ENCODE results near the gene HACL1. TPM values are rescaled to one million over a fixed set of nuclear protein-coding genes. Genes with fewer than 3 reads are reported as not detected.

The HACL1 gene
- total and polyA plus RNA-seq, 2 experiments from 2014 or later, result 21.6 to 23.0 TPM

DNA sequence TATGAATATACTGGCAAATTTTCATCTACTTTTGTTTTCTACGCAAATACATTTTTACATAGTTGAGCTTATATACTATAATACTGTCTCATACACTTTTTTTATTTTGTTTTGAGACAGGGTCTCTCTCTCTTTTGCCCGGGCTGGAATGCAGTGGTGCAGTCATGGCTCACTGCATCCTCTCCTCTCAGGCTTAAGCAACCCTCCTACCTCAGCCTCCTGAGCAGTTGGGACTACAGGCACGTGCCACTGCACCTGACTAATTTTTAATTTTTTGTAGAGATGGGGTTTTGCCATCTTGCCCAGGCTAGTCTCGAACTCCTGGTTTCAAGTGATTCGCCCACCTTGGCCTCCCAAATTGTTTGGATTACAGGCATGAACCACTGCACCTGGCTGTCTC, 25.9 kb downstream of the HACL1 start:
- WGBS (ENCODE audit: low lambda C conversion rate, missing lambda C conversion rate), result 94% methylated on average over 5 of the region's 5 CpGs
- H3K9me3 ChIP-seq (ENCODE audit: low read depth), result no peaks in the 10 kb centered on the region
- no peaks in the 10 kb centered on the region for H3K79me2 ChIP-seq
- no peak overlapping the region for H3K4me3 ChIP-seq
- H3K9me2 ChIP-seq (replicated peaks; ENCODE audit: insufficient read depth), result no peaks in the 10 kb centered on the region
- H3K27me3 ChIP-seq, result no peaks in the 10 kb centered on the region
- no peaks in the 10 kb centered on the region for H3K36me3 ChIP-seq (replicated peaks; ENCODE audit: insufficient read depth, low read depth)
- TF ChIP-seq EZH2phosphoT487 (IDR thresholded peaks at IDR 0.05; ENCODE audit: low read depth, severe bottlenecking, unreplicated experiment), result no peak
- no peak for TF ChIP-seq EZH2 (IDR thresholded peaks at IDR 0.05; ENCODE audit: borderline replicate concordance)
- TF ChIP-seq, protein P1, sequence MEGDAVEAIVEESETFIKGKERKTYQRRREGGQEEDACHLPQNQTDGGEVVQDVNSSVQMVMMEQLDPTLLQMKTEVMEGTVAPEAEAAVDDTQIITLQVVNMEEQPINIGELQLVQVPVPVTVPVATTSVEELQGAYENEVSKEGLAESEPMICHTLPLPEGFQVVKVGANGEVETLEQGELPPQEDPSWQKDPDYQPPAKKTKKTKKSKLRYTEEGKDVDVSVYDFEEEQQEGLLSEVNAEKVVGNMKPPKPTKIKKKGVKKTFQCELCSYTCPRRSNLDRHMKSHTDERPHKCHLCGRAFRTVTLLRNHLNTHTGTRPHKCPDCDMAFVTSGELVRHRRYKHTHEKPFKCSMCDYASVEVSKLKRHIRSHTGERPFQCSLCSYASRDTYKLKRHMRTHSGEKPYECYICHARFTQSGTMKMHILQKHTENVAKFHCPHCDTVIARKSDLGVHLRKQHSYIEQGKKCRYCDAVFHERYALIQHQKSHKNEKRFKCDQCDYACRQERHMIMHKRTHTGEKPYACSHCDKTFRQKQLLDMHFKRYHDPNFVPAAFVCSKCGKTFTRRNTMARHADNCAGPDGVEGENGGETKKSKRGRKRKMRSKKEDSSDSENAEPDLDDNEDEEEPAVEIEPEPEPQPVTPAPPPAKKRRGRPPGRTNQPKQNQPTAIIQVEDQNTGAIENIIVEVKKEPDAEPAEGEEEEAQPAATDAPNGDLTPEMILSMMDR (IDR thresholded peaks at IDR 0.05; ENCODE audit: poor library complexity), result no peak
- H3K27ac ChIP-seq, result no peak overlapping the region
- no peak for DNase-seq (ENCODE audit: low spot score)
- no peaks in the 10 kb centered on the region for H3K4me1 ChIP-seq (ENCODE audit: insufficient read depth)
- no peak overlapping the region for H2AFZ ChIP-seq
- no peaks in the 10 kb centered on the region for H4K20me1 ChIP-seq (ENCODE audit: insufficient read depth, poor library complexity, severe bottlenecking)
- H3K4me2 ChIP-seq, result no peak overlapping the region

GRCh38 chr3:15572138-15572537, 29.2 kb downstream of the HACL1 start:
- no peak overlapping the region for H3K4me2 ChIP-seq
- no peak overlapping the region for H2AFZ ChIP-seq
- no peak overlapping the region for H3K27ac ChIP-seq
- no peaks in the 10 kb centered on the region for H3K79me2 ChIP-seq
- no peaks in the 10 kb centered on the region for H3K36me3 ChIP-seq (replicated peaks; ENCODE audit: insufficient read depth, low read depth)
- TF ChIP-seq, protein P1 (IDR thresholded peaks at IDR 0.05; ENCODE audit: poor library complexity), result no peak
- TF ChIP-seq EZH2 (IDR thresholded peaks at IDR 0.05; ENCODE audit: borderline replicate concordance), result no peak
- no peak for TF ChIP-seq EZH2phosphoT487 (IDR thresholded peaks at IDR 0.05; ENCODE audit: low read depth, severe bottlenecking, unreplicated experiment)
- H3K9me2 ChIP-seq (replicated peaks; ENCODE audit: insufficient read depth), result no peaks in the 10 kb centered on the region
- no peak for DNase-seq (ENCODE audit: low spot score)
- H3K27me3 ChIP-seq, result no peaks in the 10 kb centered on the region
- no peaks in the 10 kb centered on the region for H4K20me1 ChIP-seq (ENCODE audit: insufficient read depth, poor library complexity, severe bottlenecking)
- no peaks in the 10 kb centered on the region for H3K9me3 ChIP-seq (ENCODE audit: low read depth)
- H3K4me3 ChIP-seq, result no peak overlapping the region
- H3K4me1 ChIP-seq (ENCODE audit: insufficient read depth), result no peaks in the 10 kb centered on the region
- 86% methylated on average over 4 of the region's 4 CpGs for WGBS (ENCODE audit: low lambda C conversion rate, missing lambda C conversion rate)

GRCh38 chr3:15563190-15563589, 38.2 kb downstream of the HACL1 start:
- H4K20me1 ChIP-seq (ENCODE audit: insufficient read depth, poor library complexity, severe bottlenecking), result no peaks in the 10 kb centered on the region
- no peaks in the 10 kb centered on the region for H3K79me2 ChIP-seq
- H3K27me3 ChIP-seq, result no peaks in the 10 kb centered on the region
- H3K4me2 ChIP-seq, result peak overlapping the region; percentile 25
- no peak for DNase-seq (ENCODE audit: low spot score)
- H3K27ac ChIP-seq, result peak overlapping the region; percentile 86
- TF ChIP-seq EZH2 (IDR thresholded peaks at IDR 0.05; ENCODE audit: borderline replicate concordance), result no peak
- TF ChIP-seq EZH2phosphoT487 (IDR thresholded peaks at IDR 0.05; ENCODE audit: low read depth, severe bottlenecking, unreplicated experiment), result no peak
- TF ChIP-seq, protein P1 (IDR thresholded peaks at IDR 0.05; ENCODE audit: poor library complexity), result no peak
- 81% methylated on average over 1 of the region's 1 CpG for WGBS (ENCODE audit: low lambda C conversion rate, missing lambda C conversion rate)
- no peak overlapping the region for H2AFZ ChIP-seq
- no peaks in the 10 kb centered on the region for H3K36me3 ChIP-seq (replicated peaks; ENCODE audit: insufficient read depth, low read depth)
- no peaks in the 10 kb centered on the region for H3K9me3 ChIP-seq (ENCODE audit: low read depth)
- no peak overlapping the region for H3K4me3 ChIP-seq
- no peaks in the 10 kb centered on the region for H3K9me2 ChIP-seq (replicated peaks; ENCODE audit: insufficient read depth)
- no peaks in the 10 kb centered on the region for H3K4me1 ChIP-seq (ENCODE audit: insufficient read depth)

- WGBS (ENCODE audit: low lambda C conversion rate, missing lambda C conversion rate), result 73% methylated on average over 5 of the region's 5 CpGs
- TF ChIP-seq EZH2phosphoT487 (IDR thresholded peaks at IDR 0.05; ENCODE audit: low read depth, severe bottlenecking, unreplicated experiment) (no peak), EZH2 (IDR thresholded peaks at IDR 0.05; ENCODE audit: borderline replicate concordance) (no peak)
- TF ChIP-seq, protein P1 (IDR thresholded peaks at IDR 0.05; ENCODE audit: poor library complexity), result no peak
Observed at GRCh38 chr3:15562560-15562959, 38.8 kb downstream of the HACL1 start.

More at GRCh38 chr3:15562560-15562959, 38.8 kb downstream of the HACL1 start:
- no peaks in the 10 kb centered on the region for H3K79me2 ChIP-seq
- H3K4me1 ChIP-seq (ENCODE audit: insufficient read depth), result no peaks in the 10 kb centered on the region
- H3K4me3 ChIP-seq, result no peak overlapping the region
- DNase-seq (ENCODE audit: low spot score), result peak; percentile 35
- H3K27ac ChIP-seq, result peak overlapping the region; percentile 86
- H3K27me3 ChIP-seq, result no peaks in the 10 kb centered on the region
- no peak overlapping the region for H2AFZ ChIP-seq
- peak overlapping the region; percentile 25 for H3K4me2 ChIP-seq
- H4K20me1 ChIP-seq (ENCODE audit: insufficient read depth, poor library complexity, severe bottlenecking), result no peaks in the 10 kb centered on the region
- no peaks in the 10 kb centered on the region for H3K36me3 ChIP-seq (replicated peaks; ENCODE audit: insufficient read depth, low read depth)
- no peaks in the 10 kb centered on the region for H3K9me2 ChIP-seq (replicated peaks; ENCODE audit: insufficient read depth)
- no peaks in the 10 kb centered on the region for H3K9me3 ChIP-seq (ENCODE audit: low read depth)

All from hepatocyte (in vitro differentiated cells).